Chondrocyte (in vitro differentiated cells): ENCODE data around the gene CHD6. TPM values are rescaled to one million over a fixed set of nuclear protein-coding genes. Genes with fewer than 3 reads are reported as not detected.

Experiments used
- DNase-seq: peaks from one replicate; pipeline ENCODE4 v3.0.0; 2021; ENCODE audit warnings: mixed read lengths, low spot score
- H3K27ac Mint-ChIP-seq: one replicate; pipeline ENCODE4 v1.8.0; 2021; ENCODE audit warnings: mild to moderate bottlenecking, moderate library complexity, mixed read lengths; ENCODE audit not compliant: unreplicated experiment
- H3K27me3 Mint-ChIP-seq: 2 replicates; pipeline ENCODE4 v1.8.0; 2021; ENCODE audit warnings: low read depth, mixed read lengths
- H3K36me3 Mint-ChIP-seq: 2 replicates; pipeline ENCODE4 v1.8.0; 2021; ENCODE audit warnings: low read depth, mixed read lengths
- H3K4me1 Mint-ChIP-seq: 2 replicates; pipeline ENCODE4 v1.8.0; 2021; ENCODE audit warnings: low read depth, mild to moderate bottlenecking, mixed read lengths
- H3K4me3 Mint-ChIP-seq: one replicate; pipeline ENCODE4 v1.8.0; 2021; ENCODE audit warnings: mild to moderate bottlenecking, moderate library complexity, mixed read lengths; ENCODE audit not compliant: unreplicated experiment
- H3K9me3 Mint-ChIP-seq: 2 replicates; pipeline ENCODE4 v1.8.0; 2021; ENCODE audit warnings: low read depth, mixed read lengths
- total RNA-seq: library from RNA; stranded (reverse); gene quantifications from 3 replicates; pipeline ENCODE4 v1.2.1, GENCODE V29; 2021
- TF ChIP-seq, protein P1 (sequence below): fragments of 200-600 bp; sonication (generic); IDR thresholded peaks from 2 replicates; pipeline ENCODE4 v1.5.0; 2021; ENCODE audit warnings: antibody characterized with exemption, mild to moderate bottlenecking, moderate library complexity

Gene CHD6
- total RNA-seq, 1 donor from 2014 or later: 29.9 TPM

DNA sequence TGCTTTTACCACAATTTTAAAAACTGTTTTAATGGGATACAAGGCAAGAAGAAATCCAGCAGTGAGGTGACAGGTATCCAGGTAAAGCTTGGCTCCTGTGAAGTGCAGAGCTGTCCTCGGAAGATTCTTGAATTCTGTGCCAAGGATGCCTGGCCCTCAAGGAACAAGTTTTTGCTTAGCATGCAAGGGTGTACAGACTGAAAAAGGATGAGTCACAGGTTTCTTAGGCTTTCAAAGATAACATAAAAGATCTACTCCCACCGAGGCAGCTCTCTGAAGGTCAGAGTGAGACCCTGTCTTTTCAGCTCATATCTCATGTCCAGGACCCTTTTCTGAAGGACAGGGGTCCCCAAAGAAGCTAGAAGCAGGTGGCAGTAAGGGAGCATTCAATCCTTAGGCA is 83.3 kb downstream of the CHD6 start:
- Mint-ChIP-seq H3K9me3 (peaks cover 5% of the 10 kb centered on the region), H3K36me3 (peaks cover 12% of the 10 kb centered on the region), H3K27me3 (no peaks in the 10 kb centered on the region), H3K27ac (peak overlapping the region; percentile 36), H3K4me3 (no peak overlapping the region), H3K4me1 (peaks cover 23% of the 10 kb centered on the region)
- TF ChIP-seq, protein P1, sequence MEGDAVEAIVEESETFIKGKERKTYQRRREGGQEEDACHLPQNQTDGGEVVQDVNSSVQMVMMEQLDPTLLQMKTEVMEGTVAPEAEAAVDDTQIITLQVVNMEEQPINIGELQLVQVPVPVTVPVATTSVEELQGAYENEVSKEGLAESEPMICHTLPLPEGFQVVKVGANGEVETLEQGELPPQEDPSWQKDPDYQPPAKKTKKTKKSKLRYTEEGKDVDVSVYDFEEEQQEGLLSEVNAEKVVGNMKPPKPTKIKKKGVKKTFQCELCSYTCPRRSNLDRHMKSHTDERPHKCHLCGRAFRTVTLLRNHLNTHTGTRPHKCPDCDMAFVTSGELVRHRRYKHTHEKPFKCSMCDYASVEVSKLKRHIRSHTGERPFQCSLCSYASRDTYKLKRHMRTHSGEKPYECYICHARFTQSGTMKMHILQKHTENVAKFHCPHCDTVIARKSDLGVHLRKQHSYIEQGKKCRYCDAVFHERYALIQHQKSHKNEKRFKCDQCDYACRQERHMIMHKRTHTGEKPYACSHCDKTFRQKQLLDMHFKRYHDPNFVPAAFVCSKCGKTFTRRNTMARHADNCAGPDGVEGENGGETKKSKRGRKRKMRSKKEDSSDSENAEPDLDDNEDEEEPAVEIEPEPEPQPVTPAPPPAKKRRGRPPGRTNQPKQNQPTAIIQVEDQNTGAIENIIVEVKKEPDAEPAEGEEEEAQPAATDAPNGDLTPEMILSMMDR: no peak
- no peak for DNase-seq

DNA sequence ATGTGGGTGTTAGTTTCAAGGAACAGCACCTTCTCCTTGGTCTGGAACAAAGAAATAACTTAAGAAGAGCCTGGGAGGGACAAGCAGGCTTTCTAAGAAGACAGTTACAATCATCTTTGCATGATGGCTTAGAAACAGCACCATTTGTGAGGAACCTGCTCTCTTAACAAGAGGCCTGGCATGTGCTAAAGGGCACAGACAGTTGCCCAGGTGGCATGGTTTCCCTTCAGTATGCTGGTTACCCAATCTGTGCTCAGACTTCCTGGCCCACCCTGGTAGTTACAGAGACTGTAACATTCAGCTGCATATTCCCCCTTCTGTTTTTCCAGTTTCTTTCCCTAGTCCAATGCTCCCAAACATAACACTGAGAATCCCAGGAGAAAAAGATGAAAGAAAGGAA is 84.0 kb downstream of the CHD6 start:
- DNase-seq: no peak
- Mint-ChIP-seq H3K36me3 (peaks cover 11% of the 10 kb centered on the region), H3K27ac (no peak overlapping the region), H3K9me3 (peaks cover 5% of the 10 kb centered on the region), H3K27me3 (no peaks in the 10 kb centered on the region), H3K4me3 (no peak overlapping the region), H3K4me1 (peaks cover 23% of the 10 kb centered on the region)
- TF ChIP-seq, protein P1: no peak

DNA sequence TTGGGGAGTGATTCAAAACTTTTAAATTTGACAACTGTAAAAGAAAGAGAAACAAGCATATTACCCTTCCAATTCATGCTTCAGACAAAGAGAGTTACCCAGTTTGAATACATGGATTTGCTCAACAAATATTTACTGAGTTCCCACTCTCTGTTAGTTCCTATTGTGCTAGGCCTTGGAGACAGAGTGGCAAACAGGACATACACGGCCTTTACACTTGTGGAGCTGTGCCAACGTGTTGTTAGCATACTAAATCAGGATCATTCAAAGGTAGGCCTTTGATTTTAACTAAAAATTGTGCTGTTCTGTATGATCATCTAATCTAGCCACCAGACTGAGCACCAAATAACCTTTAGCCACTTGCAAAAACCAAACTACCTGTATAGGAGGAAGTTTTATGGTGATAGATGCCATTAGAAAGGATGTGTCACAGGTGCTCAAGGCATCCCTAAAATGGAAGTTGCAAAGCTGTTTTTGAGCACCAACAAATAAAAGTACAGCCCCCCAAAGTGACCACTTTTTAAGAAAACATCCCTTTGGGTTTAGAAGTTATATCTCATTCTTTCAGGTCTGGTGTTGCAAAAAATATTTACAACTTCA is 84.5 kb downstream of the CHD6 start:
- no peak overlapping the region for H3K4me3 Mint-ChIP-seq
- no peak overlapping the region for H3K27ac Mint-ChIP-seq
- no peak for DNase-seq
- no peaks in the 10 kb centered on the region for H3K27me3 Mint-ChIP-seq
- H3K9me3 Mint-ChIP-seq: peaks cover 5% of the 10 kb centered on the region
- peaks cover 8% of the 10 kb centered on the region for H3K36me3 Mint-ChIP-seq
- TF ChIP-seq, protein P1: no peak
- H3K4me1 Mint-ChIP-seq: peaks cover 23% of the 10 kb centered on the region

DNA sequence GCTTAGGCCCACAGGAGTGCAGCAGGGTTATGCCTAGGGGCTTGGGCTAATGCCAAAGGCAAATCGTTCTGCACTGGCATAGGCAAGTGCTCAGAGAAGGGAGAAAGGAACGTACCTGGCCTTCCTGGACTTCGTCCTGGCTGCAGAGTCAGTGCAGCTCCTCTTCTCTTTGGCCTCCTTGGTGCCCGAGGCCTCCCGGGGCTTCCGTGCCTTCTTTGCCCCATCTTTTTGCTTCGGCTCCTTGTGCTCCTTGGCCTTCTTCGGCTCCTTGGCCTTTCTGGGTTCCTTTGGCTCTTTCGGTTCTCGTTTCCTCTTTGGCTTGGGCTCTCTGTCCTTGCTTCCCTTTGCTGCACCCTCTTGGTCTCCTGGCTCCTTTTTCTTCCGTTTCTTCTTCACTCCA is 85.2 kb downstream of the CHD6 start:
- H3K27me3 Mint-ChIP-seq: no peaks in the 10 kb centered on the region
- H3K36me3 Mint-ChIP-seq: peaks cover 8% of the 10 kb centered on the region
- peaks cover 23% of the 10 kb centered on the region for H3K4me1 Mint-ChIP-seq

DNA sequence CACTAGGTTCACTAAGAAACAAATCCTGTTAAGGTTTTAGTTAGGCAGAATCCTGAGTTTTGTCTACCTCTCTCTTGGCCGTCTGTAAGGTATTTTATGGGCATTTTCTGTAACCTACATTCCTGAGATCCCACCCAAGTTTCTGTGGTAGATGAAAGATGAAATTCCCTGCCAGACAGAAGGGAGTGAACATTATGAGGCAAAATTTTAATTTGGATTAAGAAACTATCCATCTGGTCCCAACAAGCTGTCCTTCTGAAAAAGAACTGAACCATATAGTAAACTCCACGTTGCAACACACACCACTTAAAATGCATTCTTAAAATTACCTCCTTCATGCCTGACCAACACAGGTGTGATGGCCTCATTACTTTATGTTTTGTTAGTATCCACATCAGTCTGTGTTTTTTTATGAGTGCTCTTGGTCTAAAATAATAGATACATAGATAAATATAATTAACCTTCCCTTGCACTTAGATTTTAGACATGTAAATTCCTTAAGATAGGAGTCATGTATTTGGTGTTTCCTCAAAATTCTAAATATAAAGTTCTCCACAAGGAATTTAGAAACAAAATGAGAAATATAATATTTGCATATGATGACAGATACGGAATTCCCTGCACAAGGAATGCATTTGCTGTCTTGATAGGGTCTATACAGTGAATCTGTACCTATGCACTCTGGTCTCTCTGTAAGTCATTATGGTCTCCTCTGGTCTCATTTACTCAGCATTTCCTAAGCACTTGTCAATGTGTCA is 86.5 kb downstream of the CHD6 start:
- H3K36me3 Mint-ChIP-seq: peaks cover 4% of the 10 kb centered on the region
- TF ChIP-seq, protein P1: no peak
- H3K4me3 Mint-ChIP-seq: no peak overlapping the region
- no peaks in the 10 kb centered on the region for H3K27me3 Mint-ChIP-seq
- no peak for DNase-seq
- H3K9me3 Mint-ChIP-seq: no peaks in the 10 kb centered on the region
- H3K27ac Mint-ChIP-seq: peak overlapping the region; percentile 17
- H3K4me1 Mint-ChIP-seq: peaks cover 23% of the 10 kb centered on the region

More for the DNA sequence above, 85.2 kb downstream of the CHD6 start:
- no peak overlapping the region for H3K4me3 Mint-ChIP-seq
- TF ChIP-seq, protein P1: no peak
- DNase-seq: no peak
- peaks cover 5% of the 10 kb centered on the region for H3K9me3 Mint-ChIP-seq
- H3K27ac Mint-ChIP-seq: no peak overlapping the region
